GM23338 (cell line): ENCODE measurements around the gene RABIF.

Experiments
- CREB1 ChIP-seq: fragments of 250-450 bp; sonication (Bioruptor Pico); IDR thresholded peaks from 2 replicates; pipeline ENCODE4 v1.5.0; 2020; ENCODE audit warnings: low read depth, mild to moderate bottlenecking, moderate library complexity
- CTCF ChIP-seq, 2 experiments: fragments of 200-600 bp in 1 of 2; sonication (generic) in 1 of 2; conservative IDR thresholded peaks; 2 replicates each; pipeline versions ENCODE4 v1.5.1 to v1.6.1; 2016 to 2017; ENCODE audit warnings: antibody characterized with exemption in 2 of 2, low read depth in 2 of 2, mild to moderate bottlenecking in 2 of 2, moderate library complexity in 1 of 2
- ETS1 ChIP-seq: IDR thresholded peaks from 2 replicates; pipeline ENCODE4 v1.6.1; 2016; ENCODE audit warnings: antibody characterized with exemption
- EZH2 ChIP-seq: fragments of 200-600 bp; sonication (generic); IDR thresholded peaks from one replicate; pipeline ENCODE4 v1.8.0; 2017; ENCODE audit warnings: antibody characterized with exemption, mild to moderate bottlenecking, low read depth; ENCODE audit not compliant: unreplicated experiment
- EZH2phosphoT487 ChIP-seq: fragments of 200-600 bp; sonication (generic); IDR thresholded peaks from one replicate; pipeline ENCODE4 v1.8.1; 2018; ENCODE audit warnings: antibody characterized with exemption; ENCODE audit not compliant: unreplicated experiment
- JUNB ChIP-seq: IDR thresholded peaks from one replicate; pipeline ENCODE4 v1.6.1; 2016; ENCODE audit warnings: antibody characterized with exemption; ENCODE audit not compliant: unreplicated experiment
- NANOG ChIP-seq: IDR thresholded peaks from 2 replicates; pipeline ENCODE4 v1.6.1; 2016; ENCODE audit warnings: antibody characterized with exemption, borderline replicate concordance
- POLR2AphosphoS5 ChIP-seq: IDR thresholded peaks from 2 replicates; pipeline ENCODE4 v1.6.1; 2016; ENCODE audit warnings: antibody characterized with exemption, low read depth
- TF ChIP-seq, protein P1 (sequence below): IDR thresholded peaks from one replicate; pipeline ENCODE4 v1.6.1; 2018; ENCODE audit warnings: antibody characterized with exemption; ENCODE audit not compliant: unreplicated experiment

GRCh38 chr1:202844935-202845334, 44.0 kb downstream of the RABIF start:
- no peak for TF ChIP-seq EZH2
- TF ChIP-seq CTCF (conservative IDR thresholded peaks at IDR 0.05; ENCODE audit: low read depth in 2 of 2) = no peak
- TF ChIP-seq POLR2AphosphoS5 = no peak
- TF ChIP-seq ETS1 = no peak
- no peak for TF ChIP-seq EZH2phosphoT487
- no peak for TF ChIP-seq CREB1
- TF ChIP-seq, protein P1, sequence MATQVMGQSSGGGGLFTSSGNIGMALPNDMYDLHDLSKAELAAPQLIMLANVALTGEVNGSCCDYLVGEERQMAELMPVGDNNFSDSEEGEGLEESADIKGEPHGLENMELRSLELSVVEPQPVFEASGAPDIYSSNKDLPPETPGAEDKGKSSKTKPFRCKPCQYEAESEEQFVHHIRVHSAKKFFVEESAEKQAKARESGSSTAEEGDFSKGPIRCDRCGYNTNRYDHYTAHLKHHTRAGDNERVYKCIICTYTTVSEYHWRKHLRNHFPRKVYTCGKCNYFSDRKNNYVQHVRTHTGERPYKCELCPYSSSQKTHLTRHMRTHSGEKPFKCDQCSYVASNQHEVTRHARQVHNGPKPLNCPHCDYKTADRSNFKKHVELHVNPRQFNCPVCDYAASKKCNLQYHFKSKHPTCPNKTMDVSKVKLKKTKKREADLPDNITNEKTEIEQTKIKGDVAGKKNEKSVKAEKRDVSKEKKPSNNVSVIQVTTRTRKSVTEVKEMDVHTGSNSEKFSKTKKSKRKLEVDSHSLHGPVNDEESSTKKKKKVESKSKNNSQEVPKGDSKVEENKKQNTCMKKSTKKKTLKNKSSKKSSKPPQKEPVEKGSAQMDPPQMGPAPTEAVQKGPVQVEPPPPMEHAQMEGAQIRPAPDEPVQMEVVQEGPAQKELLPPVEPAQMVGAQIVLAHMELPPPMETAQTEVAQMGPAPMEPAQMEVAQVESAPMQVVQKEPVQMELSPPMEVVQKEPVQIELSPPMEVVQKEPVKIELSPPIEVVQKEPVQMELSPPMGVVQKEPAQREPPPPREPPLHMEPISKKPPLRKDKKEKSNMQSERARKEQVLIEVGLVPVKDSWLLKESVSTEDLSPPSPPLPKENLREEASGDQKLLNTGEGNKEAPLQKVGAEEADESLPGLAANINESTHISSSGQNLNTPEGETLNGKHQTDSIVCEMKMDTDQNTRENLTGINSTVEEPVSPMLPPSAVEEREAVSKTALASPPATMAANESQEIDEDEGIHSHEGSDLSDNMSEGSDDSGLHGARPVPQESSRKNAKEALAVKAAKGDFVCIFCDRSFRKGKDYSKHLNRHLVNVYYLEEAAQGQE = no peak
- no peak for TF ChIP-seq JUNB
- no peak for TF ChIP-seq NANOG
